HG02571 (cell line): ENCODE data around the gene NPM3.

ENCODE experiments used
- ATAC-seq: cut with Tn5 transposase; IDR thresholded peaks from one replicate; pipeline ENCODE4 v1.9.1; 2021; ENCODE audit warnings: mild to moderate bottlenecking, moderate library complexity; ENCODE audit not compliant: unreplicated experiment

NPM3 gene

DNA sequence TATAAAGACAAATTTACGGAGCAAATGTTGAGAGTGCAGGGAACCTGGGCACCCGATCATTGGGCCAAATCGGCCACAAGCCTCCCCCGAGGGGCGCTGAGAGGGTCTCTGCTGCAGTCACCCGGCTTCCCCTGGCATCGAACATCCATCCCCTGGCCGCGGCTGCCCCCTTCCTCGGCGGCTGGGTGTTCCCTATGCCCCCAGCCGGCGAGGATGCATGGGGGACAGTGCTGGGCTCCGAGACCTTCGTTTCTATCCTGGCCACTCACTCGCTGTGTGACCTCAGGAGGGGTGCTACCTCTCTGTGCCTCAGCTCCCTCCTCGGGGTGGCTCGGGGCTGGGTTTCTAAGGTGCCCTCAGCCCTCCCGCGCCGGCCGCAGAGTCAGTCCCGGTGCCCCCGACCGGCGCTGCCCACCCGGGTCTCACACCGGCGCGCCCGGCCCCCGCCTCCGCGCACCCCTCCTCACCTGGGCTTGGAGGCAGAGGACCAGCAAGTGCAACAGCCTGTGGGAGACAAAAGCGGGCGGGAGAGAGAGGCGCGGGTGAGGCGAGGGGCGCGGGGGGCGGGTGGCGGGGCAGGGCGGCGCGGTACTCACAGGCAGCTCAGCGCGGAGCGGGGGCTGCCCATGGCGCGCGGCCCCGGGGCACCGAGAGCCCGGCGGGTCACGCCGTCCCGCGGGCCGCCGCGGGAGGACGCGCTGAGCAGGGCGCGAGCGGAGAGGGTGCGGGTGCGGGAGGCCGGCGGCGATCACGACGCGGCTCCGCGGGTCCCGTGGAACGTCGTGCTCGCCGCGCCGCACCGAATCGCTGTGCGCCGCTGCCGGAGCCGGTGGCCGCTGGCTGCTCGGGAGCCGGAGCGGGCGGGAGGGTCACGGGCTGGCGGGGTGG, 7.7 kb downstream of the NPM3 start, which contains the start of gene FGF8:
TSS of gene FGF8 (minus strand) at position 842 of the 888 bp plus-strand sequence. CDS start at position 628, 214 bp downstream.
- ATAC-seq: no peak

DNA sequence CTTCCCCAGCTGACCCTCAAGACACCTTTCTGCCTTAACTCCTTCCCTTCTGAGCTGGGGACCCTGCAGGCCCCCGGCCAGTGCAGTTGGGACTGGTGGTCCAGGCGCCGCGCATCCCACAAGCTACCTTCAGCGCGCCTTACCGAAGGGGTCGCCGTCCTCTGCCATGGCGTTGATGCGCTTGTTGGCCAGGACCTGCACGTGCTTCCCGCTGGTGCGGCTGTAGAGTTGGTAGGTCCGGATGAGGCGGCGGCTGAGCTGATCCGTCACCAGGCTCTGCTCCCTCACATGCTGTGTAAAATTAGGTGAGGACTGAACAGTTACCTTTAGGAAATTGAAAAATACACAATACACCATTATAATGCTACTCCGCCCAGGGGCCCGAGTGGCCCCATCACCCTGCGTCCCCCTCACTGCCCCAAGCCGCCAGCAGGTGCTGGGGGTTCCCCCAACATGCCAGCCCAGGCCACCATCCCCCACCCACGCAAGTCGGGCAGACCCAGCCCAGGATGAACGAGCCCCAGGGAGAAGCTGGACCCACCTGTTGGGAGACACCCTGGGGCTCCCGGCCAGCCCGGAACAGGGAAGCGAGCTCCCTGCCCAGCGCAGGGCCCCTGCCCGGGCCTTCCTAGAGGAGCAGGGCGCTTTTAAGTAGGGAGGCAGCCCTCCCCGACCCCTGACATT, 8.5 kb downstream of the NPM3 start:
- no peak for ATAC-seq

- no peak for ATAC-seq
Observed at GRCh38 chr10:101773923-101774588, 9.2 kb downstream of the NPM3 start.

- ATAC-seq: no peak
Observed at GRCh38 chr10:101772895-101773761, 10.1 kb downstream of the NPM3 start.

GRCh38 chr10:101772017-101772894, 11.0 kb downstream of the NPM3 start:
- no peak for ATAC-seq

DNA sequence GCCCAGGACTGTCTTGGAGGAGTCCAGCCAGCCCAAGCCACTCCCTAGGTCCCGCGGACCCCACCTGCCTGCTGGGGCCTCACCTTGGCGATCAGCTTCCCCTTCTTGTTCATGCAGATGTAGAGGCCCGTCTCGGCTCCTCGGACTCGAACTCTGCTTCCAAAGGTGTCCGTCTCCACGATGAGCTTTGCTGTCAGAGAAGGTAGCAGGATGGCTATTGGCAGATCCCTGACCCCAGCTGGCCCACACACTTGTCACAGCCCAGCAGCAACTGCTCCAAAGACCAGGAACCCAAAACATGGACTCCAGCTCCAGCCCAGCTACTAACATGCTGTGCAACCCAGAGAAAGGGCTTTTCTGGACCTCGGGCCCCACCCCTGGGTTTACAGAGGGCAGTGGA, 11.9 kb downstream of the NPM3 start:
- ATAC-seq: no peak

- no peak for ATAC-seq
Observed at GRCh38 chr10:101770331-101771215, 12.7 kb downstream of the NPM3 start.

DNA sequence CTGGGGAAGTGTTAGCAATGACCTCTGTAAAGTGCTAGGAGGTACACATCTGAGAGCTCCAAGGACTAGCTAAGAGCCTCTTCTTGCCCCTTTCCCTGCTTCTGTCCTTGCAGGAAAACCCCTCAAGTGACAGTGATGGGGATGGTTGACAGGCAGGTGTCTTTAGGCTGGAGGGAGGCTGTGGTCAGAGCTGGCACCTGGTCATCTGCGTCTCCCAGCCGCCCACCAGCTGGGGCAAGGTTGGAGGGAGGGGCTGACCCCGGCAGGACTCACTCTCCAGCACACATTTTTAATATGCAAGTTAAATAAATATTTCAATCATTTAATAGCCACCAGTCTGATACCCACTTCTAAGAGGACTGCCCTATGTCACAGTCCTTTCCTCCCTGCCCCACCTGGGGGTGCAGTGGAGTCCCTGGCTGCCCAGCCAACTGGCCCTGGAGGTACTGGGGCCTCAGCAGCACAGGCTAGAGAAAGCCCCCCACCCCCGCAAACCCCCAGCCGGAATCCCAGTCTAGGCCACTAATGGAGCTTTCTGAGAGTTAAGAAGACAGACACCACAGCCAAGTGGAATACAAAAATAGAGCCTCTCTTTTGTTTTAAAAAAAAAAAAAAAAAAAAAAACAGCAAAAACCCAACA, 13.6 kb downstream of the NPM3 start:
- ATAC-seq: no peak

- no peak for ATAC-seq
Observed at GRCh38 chr10:101768791-101769170, 14.5 kb downstream of the NPM3 start.

DNA sequence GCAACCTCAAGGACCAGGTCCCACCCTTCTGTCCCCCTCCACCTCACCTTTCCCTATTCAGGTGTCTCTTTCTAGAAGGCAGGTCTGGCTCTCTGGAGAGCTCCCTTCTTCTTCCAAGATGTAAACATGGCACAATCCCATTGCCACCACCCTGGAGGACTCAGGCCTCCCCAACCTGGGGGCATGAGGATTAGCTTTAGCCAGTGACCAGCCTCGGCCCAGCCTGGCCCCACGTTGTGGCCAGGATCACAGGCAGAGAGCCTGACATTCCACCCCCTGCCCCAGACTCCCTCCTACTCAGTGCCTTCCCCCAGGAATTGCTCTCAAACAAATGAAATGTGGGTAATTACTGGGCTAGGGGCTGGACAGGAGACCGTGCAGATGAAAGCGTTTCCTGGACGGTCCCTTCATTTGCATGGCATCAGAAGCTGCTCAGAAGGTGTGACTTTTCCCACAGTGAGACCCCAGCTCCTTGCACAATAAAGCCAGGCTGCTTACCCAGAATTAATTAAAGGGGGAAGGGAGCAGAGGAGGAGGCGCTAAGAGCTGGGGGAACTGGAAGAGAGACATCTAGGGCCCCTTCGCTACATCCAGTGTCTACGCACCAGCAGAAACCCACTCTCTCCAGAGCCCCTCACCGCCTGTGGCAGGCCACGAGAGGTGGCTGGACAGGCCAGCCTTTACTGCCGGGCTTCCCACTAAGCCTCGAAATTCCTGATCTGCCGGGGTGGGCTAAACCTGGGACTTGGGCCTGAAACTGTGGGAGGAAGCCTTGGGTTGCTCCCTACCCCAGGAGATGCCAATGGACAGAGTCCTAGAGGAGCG, 15.1 kb downstream of the NPM3 start:
- no peak for ATAC-seq

GRCh38 chr10:101767600-101767945, 15.7 kb downstream of the NPM3 start:
- no peak for ATAC-seq

- no peak for ATAC-seq
Observed at GRCh38 chr10:101766753-101767599, 16.3 kb downstream of the NPM3 start.

GRCh38 chr10:101766306-101766705, 16.9 kb downstream of the NPM3 start:
- no peak for ATAC-seq

DNA sequence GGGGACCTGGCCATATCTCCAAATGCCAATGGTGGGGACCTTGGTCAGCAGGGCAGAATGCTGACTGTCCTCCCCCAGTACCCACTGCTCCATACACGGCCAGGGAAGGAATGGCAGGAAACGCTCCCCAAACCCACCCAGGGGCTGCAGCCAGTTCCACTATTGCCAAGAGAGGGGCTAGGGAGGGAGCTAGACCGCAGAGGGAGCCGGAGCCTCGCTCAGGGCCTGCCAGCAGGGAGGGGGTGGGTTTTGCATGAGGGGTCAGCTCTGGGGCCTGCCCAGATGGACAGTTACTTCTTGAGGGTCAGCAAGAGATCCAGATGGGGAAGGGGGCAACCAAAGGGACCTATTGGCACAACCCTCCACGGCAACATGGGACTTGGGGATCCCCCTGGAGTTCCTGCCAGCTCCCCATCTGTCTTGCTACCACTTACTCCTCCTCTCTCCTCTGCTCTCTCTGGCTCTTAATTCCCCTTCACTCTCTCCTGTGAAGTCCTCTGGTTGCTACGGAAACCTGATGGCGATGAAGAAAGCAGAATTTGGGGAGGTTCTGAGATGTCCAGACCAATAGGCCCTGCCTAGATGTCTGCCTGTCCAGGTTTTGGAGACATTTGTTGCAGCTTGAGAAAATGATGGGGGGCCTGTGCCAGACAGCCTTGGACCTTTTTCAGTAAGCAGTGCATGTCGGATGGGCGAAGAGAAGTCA, 20.0 kb downstream of the NPM3 start:
- ATAC-seq: no peak

- no peak for ATAC-seq
Observed at GRCh38 chr10:101762736-101763135, 20.5 kb downstream of the NPM3 start.

DNA sequence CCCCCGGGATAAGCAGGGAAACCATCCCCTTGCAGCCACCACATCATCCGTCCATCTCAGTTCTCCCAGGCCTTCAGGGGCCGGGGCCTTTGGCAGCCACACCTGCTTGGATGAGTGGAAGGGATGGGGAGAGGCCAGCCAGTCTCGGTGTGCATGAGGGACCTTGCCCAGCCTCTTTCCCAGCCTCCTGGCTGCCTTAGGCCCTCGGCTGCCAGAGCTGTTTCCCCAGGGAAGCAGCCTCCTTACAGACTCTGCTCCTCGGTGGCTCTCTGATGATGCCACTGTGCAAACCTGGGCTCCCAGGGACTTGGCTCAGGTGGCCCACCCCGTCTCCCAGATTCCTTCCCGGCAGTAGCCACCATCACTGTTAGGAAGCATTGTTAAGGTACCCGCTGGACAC, 22.0 kb downstream of the NPM3 start:
- ATAC-seq: no peak
